Keratinocyte (primary cell): ENCODE data around the gene SIPA1L2. TPM values are rescaled to one million over a fixed set of nuclear protein-coding genes. Genes with fewer than 3 reads are reported as not detected.

Source experiments
- DNase-seq: peaks from one replicate; pipeline ENCODE4 v3.0.0-alpha.2; 2011; ENCODE audit warnings: low read depth, missing footprints, low spot score
- FAIRE-seq: peaks from 2 replicates; lab custom pipeline; 2011; peaks lifted over from hg19 to GRCh38; lab: Jason Lieb, UNC
- H2AFZ ChIP-seq: 2 replicates; pipeline ENCODE4 v1.6.0; 2012; ENCODE audit warnings: low read length, control low read depth, inconsistent platforms; ENCODE audit not compliant: control insufficient read depth
- H3K27ac ChIP-seq: 2 replicates; pipeline ENCODE4 v1.5.1; 2011; ENCODE audit warnings: low read length; ENCODE audit not compliant: control insufficient read depth, insufficient read depth
- H3K27me3 ChIP-seq: 3 replicates; pipeline ENCODE4 v1.6.0; 2011; ENCODE audit warnings: low read length; ENCODE audit not compliant: control insufficient read depth, insufficient read depth; ENCODE audit errors: extremely low read depth
- H3K36me3 ChIP-seq, 2 experiments: 2 replicates in 1 of 2; 3 replicates in 1 of 2; pipeline ENCODE4 v1.5.1; 2011; ENCODE audit warnings: low read length in 2 of 2, mild to moderate bottlenecking in 1 of 2; ENCODE audit not compliant: control insufficient read depth in 2 of 2, insufficient read depth in 2 of 2; ENCODE audit errors: extremely low read depth in 1 of 2
- H3K4me1 ChIP-seq: 3 replicates; pipeline ENCODE4 v1.5.1; 2011; ENCODE audit warnings: low read length; ENCODE audit not compliant: control insufficient read depth, insufficient read depth; ENCODE audit errors: extremely low read depth
- H3K4me2 ChIP-seq: 3 replicates; pipeline ENCODE4 v1.6.0; 2011; ENCODE audit warnings: low read depth, low read length; ENCODE audit not compliant: control insufficient read depth, insufficient read depth; ENCODE audit errors: extremely low read depth
- H3K4me3 ChIP-seq, 3 experiments: fragments of 200-600 bp in 1 of 3; sonication (generic) in 1 of 3; 2 replicates in 2 of 3; 3 replicates in 1 of 3; pipeline ENCODE4 v1.5.1; 2011 to 2016; ENCODE audit warnings: low read length in 3 of 3, mild to moderate bottlenecking in 3 of 3, control low read depth in 2 of 3, inconsistent platforms in 1 of 3, low read depth in 1 of 3, mixed read lengths in 1 of 3, mixed run types in 1 of 3, moderate library complexity in 1 of 3; ENCODE audit not compliant: control insufficient read depth in 2 of 3, insufficient read depth in 2 of 3; ENCODE audit errors: extremely low read depth in 1 of 3
- H3K79me2 ChIP-seq: 2 replicates; pipeline ENCODE4 v1.6.0; 2012; ENCODE audit warnings: low read length; ENCODE audit not compliant: control insufficient read depth, insufficient read depth
- H3K9ac ChIP-seq: 3 replicates; pipeline ENCODE4 v1.6.0; 2011; ENCODE audit warnings: low read length; ENCODE audit not compliant: control insufficient read depth, insufficient read depth; ENCODE audit errors: extremely low read depth
- H3K9me1 ChIP-seq: 3 replicates; pipeline ENCODE4 v1.6.0; 2011; ENCODE audit warnings: low read length; ENCODE audit not compliant: control insufficient read depth, insufficient read depth; ENCODE audit errors: extremely low read depth
- H3K9me3 ChIP-seq: 2 replicates; pipeline ENCODE4 v1.5.1; 2012; ENCODE audit warnings: low read depth, low read length; ENCODE audit not compliant: control insufficient read depth
- H4K20me1 ChIP-seq: 3 replicates; pipeline ENCODE4 v1.6.0; 2011; ENCODE audit warnings: low read length; ENCODE audit not compliant: control insufficient read depth, insufficient read depth; ENCODE audit errors: extremely low read depth
- CTCF ChIP-seq, 3 experiments: IDR thresholded peaks in 1 of 3; conservative IDR thresholded peaks in 1 of 3; optimal IDR thresholded peaks in 1 of 3; 2 replicates in 2 of 3; 3 replicates in 1 of 3; pipeline versions ENCODE3 to v1.5.1; 2011; ENCODE audit warnings: low read length in 3 of 3, mild to moderate bottlenecking in 3 of 3, moderate library complexity in 2 of 3, control low read depth in 1 of 3, inconsistent platforms in 1 of 3; ENCODE audit not compliant: insufficient read depth in 2 of 3; ENCODE audit errors: extremely low read depth in 1 of 3
- EZH2 ChIP-seq: IDR thresholded peaks from one replicate; pipeline ENCODE4 v1.6.1; 2012; ENCODE audit warnings: inconsistent platforms, mild to moderate bottlenecking, low read length, moderate library complexity
- dilution Hi-C: fragments of 300-500 bp; cut with MboI; formaldehyde crosslinking; loops from one replicate; pipeline ENCODE4 v1.7.0; 2020; ENCODE audit warnings: low sequenced_read_pairs; ENCODE audit not compliant: extremely low pct_ligation_motif_present
- polyA plus RNA-seq, 5 experiments: library from polyadenylated mRNA; depleted of rRNA in 3 of 5; stranded (reverse) in 3 of 5; stranded (forward) in 1 of 5; unstranded in 1 of 5; fragments of >200 nt; gene quantifications; 1 replicate in 1 of 5; 2 replicates in 3 of 5; 3 replicates in 1 of 5; pipeline versions ENCODE4 v1.2.1 to v1.2.3, GENCODE V29; 2011 to 2012; ENCODE audit warnings: missing spikeins in 2 of 5, low read depth in 1 of 5, low replicate concordance in 1 of 5

Gene SIPA1L2
- polyA plus RNA-seq, 1 donor (not counting 4 experiments of a cell fraction or from before 2014, with no cell fraction given): 2.1 TPM

DNA sequence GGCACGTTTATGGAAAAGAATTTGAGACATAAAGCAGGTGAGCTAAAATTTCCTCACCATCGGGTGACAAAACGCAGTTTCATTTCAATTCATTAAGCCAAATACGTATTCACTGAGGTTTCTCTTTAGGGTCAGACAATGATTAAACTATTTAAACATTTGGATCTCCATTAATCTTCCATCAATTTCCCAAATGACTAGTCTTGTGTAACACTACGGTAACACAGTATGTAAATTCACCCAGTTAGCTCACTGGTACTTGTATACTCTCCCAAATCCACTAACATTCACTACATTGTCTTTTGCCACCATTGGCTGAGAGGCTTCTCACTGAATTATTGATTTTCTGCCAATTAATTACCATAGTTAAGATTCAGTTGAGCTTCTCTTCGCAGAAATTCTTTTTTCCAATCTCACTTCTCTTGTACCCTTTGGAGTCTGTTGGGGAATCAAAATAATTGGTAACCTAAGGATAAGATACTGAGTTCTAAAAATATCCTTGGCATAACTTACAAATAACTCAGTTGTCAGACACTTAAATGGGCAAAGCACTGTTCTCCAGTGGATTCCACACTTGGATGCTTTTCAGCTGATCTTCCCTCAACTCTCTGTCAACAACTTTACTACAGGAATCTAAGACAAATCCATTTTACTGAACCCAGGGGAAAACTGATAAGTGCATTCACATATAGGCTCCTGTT, 40.7 kb downstream of the SIPA1L2 start:
- H2AFZ ChIP-seq: no peak overlapping the region
- no peaks in the 10 kb centered on the region for H3K79me2 ChIP-seq
- H3K9ac ChIP-seq: no peak overlapping the region
- no peaks in the 10 kb centered on the region for H3K9me3 ChIP-seq
- no peaks in the 10 kb centered on the region for H3K27me3 ChIP-seq
- no peaks in the 10 kb centered on the region for H3K9me1 ChIP-seq
- TF ChIP-seq CTCF (optimal IDR thresholded peaks at IDR 0.05 in 1 of 3, IDR thresholded peaks at IDR 0.05 in 1 of 3, conservative IDR thresholded peaks at IDR 0.05 in 1 of 3; ENCODE audit: extremely low read depth in 1 of 3, insufficient read depth in 2 of 3, low read length in 3 of 3) (no peak), EZH2 (no peak)
- no peak overlapping the region for H3K4me2 ChIP-seq
- no peaks in the 10 kb centered on the region for H4K20me1 ChIP-seq
- no peaks in the 10 kb centered on the region for H3K36me3 ChIP-seq
- DNase-seq (no peak), FAIRE-seq (no peak)
- peaks cover 7% of the 10 kb centered on the region for H3K4me1 ChIP-seq
- H3K4me3 ChIP-seq: no peak overlapping the region
- dilution Hi-C loops: no loop called here
- H3K27ac ChIP-seq: no peak overlapping the region

DNA sequence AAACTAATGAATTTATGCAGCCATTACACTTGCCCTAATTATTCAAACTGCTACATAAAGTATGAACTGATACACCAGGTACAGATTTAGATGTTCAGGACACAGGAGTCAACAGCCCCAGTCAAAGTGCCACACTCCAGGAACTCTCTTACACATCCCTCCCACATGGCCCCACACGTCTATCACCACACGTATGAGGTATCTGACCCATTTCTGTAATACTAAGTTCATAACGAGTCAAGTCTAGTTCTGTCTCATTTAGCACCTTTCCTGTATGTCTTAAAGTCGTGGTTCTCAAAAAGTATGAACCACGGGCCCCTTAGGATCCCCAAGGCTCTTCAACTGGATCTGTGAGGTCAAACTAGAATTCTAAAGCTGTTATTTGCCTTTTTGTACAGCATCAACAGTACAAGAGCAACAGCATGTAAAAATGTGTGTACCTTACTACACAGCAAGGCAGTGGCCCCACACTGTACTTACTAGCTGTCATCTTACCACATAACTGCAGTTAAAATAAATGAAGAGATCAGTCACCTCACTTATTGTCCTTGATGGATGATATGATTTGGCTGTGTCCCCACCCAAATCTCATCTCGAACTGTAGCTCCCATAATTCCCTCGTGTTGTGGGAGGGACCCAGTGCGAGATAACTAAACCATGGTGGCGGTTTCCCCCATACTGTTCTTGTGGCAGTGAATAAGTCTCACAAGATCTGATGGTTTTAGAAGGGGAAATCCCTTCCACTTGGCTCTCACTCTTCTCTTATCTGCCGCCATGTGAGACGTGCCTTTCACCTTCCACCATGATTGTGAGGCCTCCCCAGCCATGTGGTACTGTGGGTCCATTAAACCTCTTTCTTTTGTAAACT, 42.6 kb downstream of the SIPA1L2 start:
- Histone ChIP-seq H3K9ac (no peak overlapping the region), H3K4me1 (no peaks in the 10 kb centered on the region), H3K4me2 (no peak overlapping the region), H3K27ac (no peak overlapping the region), H3K9me3 (no peaks in the 10 kb centered on the region), H3K79me2 (no peaks in the 10 kb centered on the region), H2AFZ (no peak overlapping the region), H3K36me3 (no peaks in the 10 kb centered on the region), H3K4me3 (no peak overlapping the region), H3K9me1 (no peaks in the 10 kb centered on the region), H3K27me3 (no peaks in the 10 kb centered on the region), H4K20me1 (no peaks in the 10 kb centered on the region)
- TF ChIP-seq EZH2 (no peak), CTCF (optimal IDR thresholded peaks at IDR 0.05 in 1 of 3, IDR thresholded peaks at IDR 0.05 in 1 of 3, conservative IDR thresholded peaks at IDR 0.05 in 1 of 3; ENCODE audit: extremely low read depth in 1 of 3, insufficient read depth in 2 of 3, low read length in 3 of 3) (no peak)
- dilution Hi-C loops: no loop called here
- DNase-seq: no peak
- FAIRE-seq: no peak
